Measurements from ENCODE around the gene ADGRD1.

The ADGRD1 gene

GRCh38 chr12:131052063-131052781 lies 98.5 kb downstream of the ADGRD1 start:
- TF ChIP-seq ZBTB7A (IDR thresholded peaks at IDR 0.05; ENCODE audit: low read depth) (no peak), REST (IDR thresholded peaks at IDR 0.05; ENCODE audit: low read depth) (no peak), NFIC (IDR thresholded peaks at IDR 0.05) (no peak), EP300 (IDR thresholded peaks at IDR 0.05; ENCODE audit: borderline replicate concordance) (no peak), MAX (IDR thresholded peaks at IDR 0.05) (no peak), YY1 (IDR thresholded peaks at IDR 0.05; ENCODE audit: low read depth) (no peak), FOXM1 (IDR thresholded peaks at IDR 0.05; ENCODE audit: borderline replicate concordance, low read depth) (no peak)
- TF ChIP-seq, protein P1, sequence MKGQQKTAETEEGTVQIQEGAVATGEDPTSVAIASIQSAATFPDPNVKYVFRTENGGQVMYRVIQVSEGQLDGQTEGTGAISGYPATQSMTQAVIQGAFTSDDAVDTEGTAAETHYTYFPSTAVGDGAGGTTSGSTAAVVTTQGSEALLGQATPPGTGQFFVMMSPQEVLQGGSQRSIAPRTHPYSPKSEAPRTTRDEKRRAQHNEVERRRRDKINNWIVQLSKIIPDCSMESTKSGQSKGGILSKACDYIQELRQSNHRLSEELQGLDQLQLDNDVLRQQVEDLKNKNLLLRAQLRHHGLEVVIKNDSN (IDR thresholded peaks at IDR 0.05) = no peak

GRCh38 chr12:131052929-131053328 lies 99.2 kb downstream of the ADGRD1 start:
- no peak for TF ChIP-seq EGR1 (IDR thresholded peaks at IDR 0.05)
- TF ChIP-seq TCF12 (IDR thresholded peaks at IDR 0.05; ENCODE audit: low read depth) = no peak
- TF ChIP-seq MAX (IDR thresholded peaks at IDR 0.05) = no peak
- no peak for TF ChIP-seq YY1 (IDR thresholded peaks at IDR 0.05; ENCODE audit: low read depth)
- no peak for TF ChIP-seq CREB1 (IDR thresholded peaks at IDR 0.05; ENCODE audit: low read depth)
- no peak for TF ChIP-seq TEAD4 (IDR thresholded peaks at IDR 0.05)
- TF ChIP-seq NFIC (IDR thresholded peaks at IDR 0.05) = no peak
- no peak for TF ChIP-seq FOXM1 (IDR thresholded peaks at IDR 0.05; ENCODE audit: borderline replicate concordance, low read depth)
- TF ChIP-seq, protein P1 (IDR thresholded peaks at IDR 0.05) = no peak
- TF ChIP-seq ZBTB7A (IDR thresholded peaks at IDR 0.05; ENCODE audit: low read depth) = no peak
- no peak for TF ChIP-seq REST (IDR thresholded peaks at IDR 0.05; ENCODE audit: low read depth)
- TF ChIP-seq CEBPB (IDR thresholded peaks at IDR 0.05) = no peak
- TF ChIP-seq RAD21 (IDR thresholded peaks at IDR 0.05; ENCODE audit: low read depth) = no peak
- no peak for TF ChIP-seq EP300 (IDR thresholded peaks at IDR 0.05; ENCODE audit: borderline replicate concordance)
- no peak for TF ChIP-seq TAF1 (IDR thresholded peaks at IDR 0.05; ENCODE audit: low read depth)

DNA sequence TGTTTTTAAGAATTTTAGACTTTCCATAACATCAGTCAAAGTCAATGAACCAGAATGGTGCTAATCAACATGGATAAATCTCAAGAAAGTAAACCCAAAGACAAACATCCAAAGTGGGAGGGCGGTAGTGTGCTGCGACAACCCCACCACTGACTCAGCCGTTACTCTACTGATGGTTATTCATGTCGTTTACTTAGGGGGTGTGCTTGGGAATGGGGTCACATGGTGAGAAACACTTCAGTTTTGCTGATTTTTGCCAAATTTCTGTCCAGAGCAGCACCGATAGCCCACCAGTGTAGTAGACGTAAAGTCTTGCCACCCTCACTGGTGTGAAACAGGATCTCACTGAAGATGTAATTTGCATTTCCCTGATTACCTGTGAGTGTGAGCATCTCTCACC lies 99.9 kb downstream of the ADGRD1 start:
- TF ChIP-seq CREB1 (IDR thresholded peaks at IDR 0.05; ENCODE audit: low read depth) (no peak), EGR1 (IDR thresholded peaks at IDR 0.05) (no peak), TEAD4 (IDR thresholded peaks at IDR 0.05) (no peak), FOXM1 (IDR thresholded peaks at IDR 0.05; ENCODE audit: borderline replicate concordance, low read depth) (no peak), CEBPB (IDR thresholded peaks at IDR 0.05) (no peak), EP300 (IDR thresholded peaks at IDR 0.05; ENCODE audit: borderline replicate concordance) (no peak)

GRCh38 chr12:131054345-131055092 lies 100.8 kb downstream of the ADGRD1 start:
- no peak for TF ChIP-seq REST (IDR thresholded peaks at IDR 0.05; ENCODE audit: low read depth)
- TF ChIP-seq EGR1 (IDR thresholded peaks at IDR 0.05) = no peak
- no peak for TF ChIP-seq TCF12 (IDR thresholded peaks at IDR 0.05; ENCODE audit: low read depth)
- TF ChIP-seq, protein P1 (IDR thresholded peaks at IDR 0.05) = no peak
- no peak for TF ChIP-seq NFIC (IDR thresholded peaks at IDR 0.05)
- no peak for TF ChIP-seq ZBTB7A (IDR thresholded peaks at IDR 0.05; ENCODE audit: low read depth)
- TF ChIP-seq FOXM1 (IDR thresholded peaks at IDR 0.05; ENCODE audit: borderline replicate concordance, low read depth) = no peak
